Measurements from ENCODE around the gene OR6C74.

OR6C74 gene
- total RNA-seq: 0 reads per million in 9 experiments

DNA sequence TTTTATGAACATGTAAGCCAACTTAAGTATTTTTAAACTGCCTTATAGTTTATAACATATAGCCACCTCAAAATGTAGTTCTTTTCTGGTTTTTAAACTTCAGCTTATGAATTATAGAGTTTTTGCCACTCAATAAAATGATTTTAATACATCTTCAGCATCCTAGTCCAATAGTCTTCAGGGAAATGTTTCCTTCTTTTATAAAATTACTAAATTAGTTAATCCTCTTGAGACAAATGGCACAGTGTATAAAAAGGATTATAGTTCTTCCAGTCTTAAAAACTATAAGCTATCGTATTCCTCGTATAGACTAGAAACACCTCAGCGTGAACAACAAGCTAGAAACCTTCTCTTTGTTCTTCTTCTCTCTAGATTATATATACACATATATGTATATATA, at the start of gene OR6C74:
OR6C74 (plus strand) TSS at position 301 of the 400 bp plus-strand sequence. CDS start 2,679 bp downstream, outside the sequence.
- Mint-ChIP-seq H3K9me3 (no peaks in the 10 kb centered on the region), H3K4me3 (no peak within 1 kb of the TSS), H3K36me3 (ENCODE audit: insufficient read depth) (no peaks in the 10 kb centered on the region), H3K27me3 (peaks cover 31 to 43% of the 10 kb centered on the region in 2 donors), H3K4me1 (ENCODE audit: low read depth in 2 of 2) (no peaks in the 10 kb centered on the region), H3K27ac (no peak within 1 kb of the TSS)
- no peak for DNase-seq
- ATAC-seq (replicated peaks): no peak

DNA sequence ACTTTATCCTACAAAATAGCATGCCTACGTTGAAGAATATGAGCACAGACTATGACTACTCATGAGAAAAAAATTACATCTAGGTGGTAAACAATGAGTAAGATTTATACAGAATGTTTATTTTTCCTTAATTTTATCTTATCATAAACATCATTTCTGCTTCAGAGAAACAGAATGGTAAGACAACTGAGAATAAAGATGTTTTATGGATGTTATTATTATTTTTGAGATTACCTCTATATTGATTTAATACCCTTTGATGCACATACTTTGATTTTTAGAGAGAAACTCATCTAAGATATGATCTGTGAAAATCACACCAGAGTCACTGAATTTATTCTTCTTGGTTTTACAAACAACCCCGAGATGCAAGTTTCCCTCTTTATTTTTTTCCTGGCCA, 23.7 kb upstream of the OR6C74 start, which contains the start of gene OR10A7:
OR10A7 (plus strand) TSS at position 301 of the 400 bp plus-strand sequence; CDS start at position 301, 0 bp downstream.
- H3K4me1 Mint-ChIP-seq (ENCODE audit: low read depth in 2 of 2): no peaks in the 10 kb centered on the region
- ATAC-seq (replicated peaks) (no peak), DNase-seq (no peak)
- H3K27me3 Mint-ChIP-seq: peaks cover 24 to 26% of the 10 kb centered on the region in 2 donors
- H3K4me3 Mint-ChIP-seq: no peak within 1 kb of the TSS
- no peaks in the 10 kb centered on the region for H3K36me3 Mint-ChIP-seq (ENCODE audit: insufficient read depth)
- H3K27ac Mint-ChIP-seq: no peak within 1 kb of the TSS
- peaks cover 0 to 2% of the 10 kb centered on the region in 2 donors for H3K9me3 Mint-ChIP-seq

DNA sequence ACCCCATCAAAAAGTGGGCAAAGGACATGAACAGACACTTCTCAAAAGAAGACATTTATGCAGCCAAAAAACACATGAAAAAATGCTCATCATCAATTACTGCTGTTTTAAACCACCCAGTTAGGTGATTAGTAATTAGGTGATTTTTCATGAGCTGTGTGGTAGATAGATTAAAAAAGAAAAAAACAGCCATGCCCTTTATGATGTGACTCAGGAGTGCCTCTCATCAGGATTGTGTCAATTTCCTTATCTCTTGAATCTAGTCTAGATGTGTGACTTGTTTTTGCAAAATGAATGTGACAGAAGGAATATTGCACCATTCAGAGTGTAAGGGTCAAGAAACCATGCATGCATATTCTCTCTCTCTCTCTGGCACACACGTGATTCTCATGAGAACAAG, 17.9 kb upstream of the OR6C74 start:
- no peak overlapping the region for H3K4me3 Mint-ChIP-seq
- DNase-seq (no peak), ATAC-seq (replicated peaks) (no peak)
- H3K27me3 Mint-ChIP-seq: peaks cover 24 to 33% of the 10 kb centered on the region in 2 donors
- H3K9me3 Mint-ChIP-seq: peaks cover 0 to 2% of the 10 kb centered on the region in 2 donors
- no peaks in the 10 kb centered on the region for H3K36me3 Mint-ChIP-seq (ENCODE audit: insufficient read depth)
- no peak overlapping the region for H3K27ac Mint-ChIP-seq
- H3K4me1 Mint-ChIP-seq (ENCODE audit: low read depth in 2 of 2): no peaks in the 10 kb centered on the region

DNA sequence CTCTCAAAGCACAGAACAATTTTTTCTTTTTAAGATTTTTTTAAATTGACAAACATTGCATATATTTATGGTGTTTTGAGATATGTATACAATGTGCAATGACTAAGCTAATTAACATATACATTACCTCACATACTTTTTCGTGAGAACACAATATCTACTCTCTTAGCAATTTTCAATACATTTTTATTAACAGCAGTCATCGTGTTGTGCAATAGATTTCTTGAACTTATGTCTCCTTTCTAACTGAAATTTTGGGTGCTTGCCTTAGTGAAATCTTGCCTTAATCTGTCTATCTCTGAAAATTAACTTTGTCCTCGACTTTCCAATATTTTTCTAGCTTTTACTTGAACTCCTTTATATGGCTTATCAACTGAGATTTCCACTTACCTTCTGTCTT, 16.8 kb upstream of the OR6C74 start:
- ATAC-seq (replicated peaks): no peak
- Mint-ChIP-seq H3K4me3 (no peak overlapping the region), H3K27ac (no peak overlapping the region), H3K27me3 (peaks cover 19 to 24% of the 10 kb centered on the region in 2 donors), H3K36me3 (ENCODE audit: insufficient read depth) (no peaks in the 10 kb centered on the region), H3K4me1 (ENCODE audit: low read depth in 2 of 2) (no peaks in the 10 kb centered on the region), H3K9me3 (peaks cover 0 to 2% of the 10 kb centered on the region in 2 donors)
- DNase-seq: no peak

DNA sequence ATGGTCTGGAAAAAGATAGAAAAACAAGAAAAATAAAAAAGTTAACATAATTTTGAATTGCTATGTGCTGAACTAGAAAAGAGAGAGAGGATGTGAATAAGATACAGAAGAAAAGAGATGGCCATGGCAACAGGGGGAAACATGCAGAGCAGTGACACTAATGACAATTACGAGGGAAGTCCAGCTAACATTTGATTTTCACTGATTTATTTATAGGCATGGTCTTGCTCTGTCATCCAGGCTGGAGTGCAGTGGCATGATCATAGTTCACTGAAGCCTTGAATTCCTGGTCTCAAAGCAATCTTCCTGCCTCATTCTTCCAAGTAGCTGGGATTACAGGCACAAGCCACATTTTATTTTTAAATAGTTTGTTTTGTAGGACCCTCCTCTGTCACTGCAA, 1.8 kb downstream of the OR6C74 start:
- Mint-ChIP-seq H3K9me3 (no peaks in the 10 kb centered on the region), H3K27ac (no peak overlapping the region), H3K4me1 (ENCODE audit: low read depth in 2 of 2) (no peaks in the 10 kb centered on the region), H3K36me3 (ENCODE audit: insufficient read depth) (no peaks in the 10 kb centered on the region), H3K4me3 (no peak overlapping the region), H3K27me3 (peaks cover 31 to 49% of the 10 kb centered on the region in 2 donors)
- ATAC-seq (replicated peaks): no peak
- no peak for DNase-seq

DNA sequence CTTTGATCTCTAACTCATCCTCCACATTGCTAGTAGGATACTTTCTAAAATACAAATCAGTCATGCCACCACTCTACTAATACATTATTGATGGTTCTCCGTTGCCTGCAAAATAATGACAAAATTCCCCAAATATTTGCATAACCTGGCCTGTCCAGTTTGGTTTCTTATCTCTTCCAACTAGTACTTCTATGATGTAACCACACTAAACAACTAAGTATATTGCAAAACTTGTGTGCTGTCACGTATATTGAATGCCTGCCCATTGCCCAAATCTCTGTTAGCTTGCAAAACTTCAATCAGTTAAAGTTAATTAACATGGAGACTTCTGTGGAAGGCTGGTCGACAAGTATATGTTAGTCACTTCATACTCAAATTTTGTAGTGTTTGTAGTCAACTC, 6.5 kb downstream of the OR6C74 start:
- Mint-ChIP-seq H3K36me3 (ENCODE audit: insufficient read depth) (no peaks in the 10 kb centered on the region), H3K27ac (no peak overlapping the region), H3K4me3 (no peak overlapping the region), H3K4me1 (ENCODE audit: low read depth in 2 of 2) (no peaks in the 10 kb centered on the region), H3K9me3 (no peaks in the 10 kb centered on the region), H3K27me3 (peaks cover 35 to 50% of the 10 kb centered on the region in 2 donors)
- ATAC-seq (replicated peaks) (no peak), DNase-seq (no peak)

DNA sequence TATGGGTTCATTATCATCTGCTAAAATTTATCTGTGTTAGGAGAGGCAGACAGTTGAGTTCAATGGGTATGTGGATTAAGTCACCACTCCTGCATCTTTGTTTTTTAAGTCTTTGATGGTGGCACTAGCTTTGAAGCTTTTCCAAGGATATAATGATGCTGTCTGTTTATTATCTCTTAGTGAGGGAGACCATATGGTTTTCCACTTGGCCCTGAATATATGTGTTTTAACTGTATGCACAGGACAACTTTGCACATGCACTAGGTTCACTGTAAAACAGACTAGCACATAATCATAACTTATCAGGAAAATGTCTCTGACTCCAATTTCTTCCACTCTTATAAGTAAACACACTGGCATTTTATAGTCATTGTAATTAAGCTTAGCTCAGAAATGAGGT, 8.9 kb downstream of the OR6C74 start:
- DNase-seq: no peak
- H3K27me3 Mint-ChIP-seq: peaks cover 23 to 46% of the 10 kb centered on the region in 2 donors
- no peak overlapping the region for H3K27ac Mint-ChIP-seq
- no peak overlapping the region for H3K4me3 Mint-ChIP-seq
- H3K4me1 Mint-ChIP-seq (ENCODE audit: low read depth in 2 of 2): no peaks in the 10 kb centered on the region
- no peaks in the 10 kb centered on the region for H3K36me3 Mint-ChIP-seq (ENCODE audit: insufficient read depth)
- ATAC-seq (replicated peaks): no peak
- no peaks in the 10 kb centered on the region for H3K9me3 Mint-ChIP-seq

DNA sequence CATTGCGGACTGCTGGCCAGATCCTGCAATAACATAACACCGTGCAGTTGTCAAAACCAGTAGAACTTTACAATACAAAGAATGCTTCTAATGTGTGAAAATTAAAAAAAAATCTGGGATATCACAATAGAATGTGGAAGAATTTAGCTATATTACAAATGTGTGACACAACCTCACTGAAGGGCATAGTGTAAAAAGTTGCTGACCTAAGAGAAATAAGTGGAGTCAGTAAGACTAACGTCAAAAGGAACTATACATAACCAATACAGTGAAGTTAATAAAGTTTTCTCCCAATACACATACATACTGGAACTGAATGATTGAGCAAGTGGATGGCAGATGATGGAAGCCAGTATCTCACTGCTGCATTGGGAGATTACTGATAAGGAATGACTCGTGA, 12.4 kb downstream of the OR6C74 start:
- Mint-ChIP-seq H3K4me1 (ENCODE audit: low read depth in 2 of 2) (no peaks in the 10 kb centered on the region), H3K36me3 (ENCODE audit: insufficient read depth) (no peaks in the 10 kb centered on the region)

DNA sequence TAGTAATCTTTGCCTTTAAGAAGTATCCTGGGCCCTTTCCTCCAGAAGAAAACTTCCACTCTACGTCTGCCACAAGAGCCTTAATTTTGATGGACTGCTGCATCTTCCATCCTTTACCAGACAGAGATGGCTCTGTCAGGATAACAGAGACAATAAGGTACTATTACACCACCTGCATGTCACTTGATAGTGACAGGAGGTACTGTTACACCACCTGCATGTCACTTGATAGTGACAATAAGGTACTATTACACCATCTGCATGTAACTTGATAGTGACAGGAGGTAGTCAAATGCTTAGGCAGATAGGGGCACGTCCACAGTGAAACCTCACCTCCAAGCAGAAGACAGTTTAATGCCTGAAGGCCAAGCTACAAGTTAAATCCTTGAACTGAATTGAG, 13.9 kb downstream of the OR6C74 start:
- H3K27ac Mint-ChIP-seq: no peak overlapping the region
- ATAC-seq (replicated peaks): no peak
- H3K9me3 Mint-ChIP-seq: no peaks in the 10 kb centered on the region
- H3K4me3 Mint-ChIP-seq: no peak overlapping the region
- peaks cover 14 to 30% of the 10 kb centered on the region in 2 donors for H3K27me3 Mint-ChIP-seq
- DNase-seq: no peak
- no peaks in the 10 kb centered on the region for H3K36me3 Mint-ChIP-seq (ENCODE audit: insufficient read depth)
- no peaks in the 10 kb centered on the region for H3K4me1 Mint-ChIP-seq (ENCODE audit: low read depth in 2 of 2)

More for the DNA sequence above, 12.4 kb downstream of the OR6C74 start:
- Mint-ChIP-seq H3K27me3 (peaks cover 14 to 32% of the 10 kb centered on the region in 2 donors), H3K9me3 (no peaks in the 10 kb centered on the region), H3K4me3 (no peak overlapping the region), H3K27ac (no peak overlapping the region)
- no peak for ATAC-seq (replicated peaks)
- DNase-seq: no peak

DNA sequence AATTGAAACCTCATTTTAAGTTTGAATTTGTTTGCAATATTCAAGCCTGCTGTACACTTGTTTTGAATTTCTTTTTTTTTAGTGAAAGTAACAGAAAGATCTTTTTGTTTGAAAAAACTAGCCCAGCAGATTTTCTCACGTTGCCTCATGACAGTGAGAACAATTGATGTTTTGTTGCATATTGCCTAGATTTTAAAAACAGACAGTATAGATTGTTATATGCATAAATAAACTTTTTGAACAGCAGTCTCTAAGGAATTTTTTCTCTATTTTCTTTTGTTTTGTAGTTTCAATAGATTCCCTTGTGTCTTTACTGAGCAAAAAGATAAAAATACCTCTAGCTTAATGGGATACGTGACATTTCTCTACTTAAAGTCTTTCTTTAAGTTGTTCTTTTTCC, 36.6 kb downstream of the OR6C74 start:
- ATAC-seq (replicated peaks) (no peak), DNase-seq (no peak)
- no peak overlapping the region for H3K27ac Mint-ChIP-seq
- peaks cover 22 to 39% of the 10 kb centered on the region in 2 donors for H3K27me3 Mint-ChIP-seq
- no peaks in the 10 kb centered on the region for H3K4me1 Mint-ChIP-seq (ENCODE audit: low read depth in 2 of 2)
- H3K9me3 Mint-ChIP-seq: no peaks in the 10 kb centered on the region
- H3K36me3 Mint-ChIP-seq (ENCODE audit: insufficient read depth): no peaks in the 10 kb centered on the region
- H3K4me3 Mint-ChIP-seq: no peak overlapping the region

DNA sequence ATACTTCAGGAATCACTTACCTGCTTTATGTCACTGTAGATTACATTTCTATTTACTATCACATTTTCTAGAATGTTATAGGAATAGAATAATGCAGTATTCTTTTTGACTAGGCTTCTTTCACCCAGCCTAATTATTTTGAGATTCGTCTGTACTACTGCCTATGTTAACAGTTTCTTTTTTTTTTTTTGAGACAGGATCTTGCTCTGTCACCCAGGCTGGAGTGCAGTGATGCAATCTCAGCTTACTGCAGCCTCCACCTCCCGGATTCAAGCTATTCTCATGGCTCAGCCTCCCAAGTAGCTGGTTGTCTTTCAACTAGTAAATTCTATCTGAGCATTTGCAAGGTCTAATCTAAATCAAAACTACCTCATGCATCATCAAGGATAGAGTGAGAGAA, 45.6 kb downstream of the OR6C74 start:
- Mint-ChIP-seq H3K4me1 (ENCODE audit: low read depth in 2 of 2) (no peaks in the 10 kb centered on the region), H3K9me3 (no peaks in the 10 kb centered on the region), H3K36me3 (ENCODE audit: insufficient read depth) (no peaks in the 10 kb centered on the region), H3K27ac (no peak overlapping the region), H3K27me3 (peaks cover 37 to 42% of the 10 kb centered on the region in 2 donors), H3K4me3 (no peak overlapping the region)
- DNase-seq (no peak), ATAC-seq (replicated peaks) (no peak)
